Osteoblast (primary cell): ENCODE measurements around the gene GGCX. TPM values are rescaled to one million over a fixed set of nuclear protein-coding genes. Genes with fewer than 3 reads are reported as not detected.
"Not testable (repeated sequence)": the region's sequence is repeated elsewhere in the genome, so short reads cannot be mapped to it uniquely, and the experiment has no call there.

ENCODE experiments used
- DNase-seq: peaks from one replicate; pipeline ENCODE4 v3.0.0; 2011; ENCODE audit warnings: low spot score, mixed read lengths; ENCODE audit not compliant: insufficient read length; ENCODE audit errors: missing footprints
- H2AFZ ChIP-seq: 2 replicates; pipeline ENCODE4 v1.6.0; 2011; ENCODE audit warnings: mild to moderate bottlenecking, low read length
- H3K27ac ChIP-seq: 2 replicates; pipeline ENCODE4 v1.5.1; 2011; ENCODE audit warnings: mild to moderate bottlenecking, low read depth, low read length, moderate library complexity
- H3K27me3 ChIP-seq: 2 replicates; pipeline ENCODE4 v1.6.0; 2012; ENCODE audit warnings: mild to moderate bottlenecking, control low read depth, inconsistent platforms, low read length, moderate library complexity; ENCODE audit not compliant: insufficient read depth
- H3K36me3 ChIP-seq: 2 replicates; pipeline ENCODE4 v1.5.1; 2011; ENCODE audit warnings: mild to moderate bottlenecking, low read length, control low read depth, moderate library complexity; ENCODE audit not compliant: insufficient read depth
- H3K4me1 ChIP-seq: 2 replicates; pipeline ENCODE4 v1.5.1; 2011; ENCODE audit warnings: mild to moderate bottlenecking, low read length, control low read depth, moderate library complexity; ENCODE audit not compliant: insufficient read depth
- H3K4me2 ChIP-seq: 2 replicates; pipeline ENCODE4 v1.6.0; 2011; ENCODE audit warnings: mild to moderate bottlenecking, low read length; ENCODE audit not compliant: insufficient read depth
- H3K4me3 ChIP-seq: fragments of 200-600 bp; sonication (generic); 3 replicates; pipeline ENCODE4 v1.5.1; 2012; ENCODE audit warnings: mild to moderate bottlenecking, low read length, inconsistent platforms; ENCODE audit not compliant: insufficient read depth
- H3K79me2 ChIP-seq: 2 replicates; pipeline ENCODE4 v1.6.0; 2012; ENCODE audit warnings: mild to moderate bottlenecking, low read length, control low read depth, inconsistent platforms; ENCODE audit not compliant: insufficient read depth
- H3K9me3 ChIP-seq: 2 replicates; pipeline ENCODE4 v1.5.1; 2011; ENCODE audit warnings: low read depth, low read length, control low read depth
- H4K20me1 ChIP-seq: 2 replicates; pipeline ENCODE4 v1.6.0; 2012; ENCODE audit warnings: mild to moderate bottlenecking, low read length, control low read depth; ENCODE audit not compliant: insufficient read depth
- CTCF ChIP-seq: IDR thresholded peaks from 2 replicates; pipeline ENCODE4 v1.5.1; 2011; ENCODE audit warnings: mild to moderate bottlenecking, low read depth, low read length, moderate library complexity; ENCODE audit errors: extremely low read depth
- total RNA-seq: library from RNA; depleted of rRNA; stranded (reverse); fragments of >200 nt; gene quantifications from 2 replicates; pipeline ENCODE4 v1.2.3, GENCODE V29; 2012

Gene GGCX
- total RNA-seq, 1 donor: 40.9 TPM

- no peaks in the 10 kb centered on the region for H3K9me3 ChIP-seq
- peaks cover 50% of the 10 kb centered on the region for H3K79me2 ChIP-seq
- H4K20me1 ChIP-seq: peaks cover 15% of the 10 kb centered on the region
- no peak overlapping the region for H2AFZ ChIP-seq
- no peak overlapping the region for H3K27ac ChIP-seq
- no peak for DNase-seq
- peaks cover 49% of the 10 kb centered on the region for H3K4me1 ChIP-seq
- peaks cover 22% of the 10 kb centered on the region for H3K36me3 ChIP-seq
- H3K4me3 ChIP-seq: no peak overlapping the region
- no peak overlapping the region for H3K4me2 ChIP-seq
- TF ChIP-seq CTCF: no peak
- H3K27me3 ChIP-seq: no peaks in the 10 kb centered on the region
Observed at GRCh38 chr2:85593023-85593422, 31.7 kb upstream of the GGCX start.

- not testable (repeated sequence) for H3K27ac ChIP-seq, H3K4me2 ChIP-seq, DNase-seq, H3K9me3 ChIP-seq, H3K4me3 ChIP-seq, H3K27me3 ChIP-seq, H2AFZ ChIP-seq
- peaks cover 49% of the 10 kb centered on the region for H3K4me1 ChIP-seq
- H3K79me2 ChIP-seq: peaks cover 51% of the 10 kb centered on the region
- peaks cover 15% of the 10 kb centered on the region for H4K20me1 ChIP-seq
- peaks cover 15% of the 10 kb centered on the region for H3K36me3 ChIP-seq
Observed at GRCh38 chr2:85592299-85592698, 31.0 kb upstream of the GGCX start.

GRCh38 chr2:85591563-85591962 lies 30.3 kb upstream of the GGCX start:
- no peak for TF ChIP-seq CTCF
- Histone ChIP-seq H3K79me2 (peaks cover 44% of the 10 kb centered on the region), H3K4me3 (no peak overlapping the region), H3K36me3 (peaks cover 8% of the 10 kb centered on the region), H3K9me3 (no peaks in the 10 kb centered on the region), H3K27me3 (no peaks in the 10 kb centered on the region), H3K27ac (peak overlapping the region; percentile 90), H3K4me2 (no peak overlapping the region), H3K4me1 (peaks cover 43% of the 10 kb centered on the region), H4K20me1 (peaks cover 10% of the 10 kb centered on the region), H2AFZ (no peak overlapping the region)
- no peak for DNase-seq

- DNase-seq: peak; percentile 73
- H3K36me3 ChIP-seq: peaks cover 5% of the 10 kb centered on the region
- H3K4me2 ChIP-seq: peak overlapping the region; percentile 52
- H3K27me3 ChIP-seq: no peaks in the 10 kb centered on the region
- H3K9me3 ChIP-seq: no peaks in the 10 kb centered on the region
- H3K4me3 ChIP-seq: peak overlapping the region; percentile 4
- peaks cover 39% of the 10 kb centered on the region for H3K4me1 ChIP-seq
- H3K79me2 ChIP-seq: peaks cover 41% of the 10 kb centered on the region
- no peak for TF ChIP-seq CTCF
- H3K27ac ChIP-seq: peak overlapping the region; percentile 90
- no peak overlapping the region for H2AFZ ChIP-seq
- peaks cover 4% of the 10 kb centered on the region for H4K20me1 ChIP-seq
Observed at GRCh38 chr2:85590950-85591349, 29.7 kb upstream of the GGCX start.
